Astrocyte (in vitro differentiated cells and primary cell): Measurements from ENCODE around the gene IGFBP5. TPM values are rescaled to one million over a fixed set of nuclear protein-coding genes. Genes with fewer than 3 reads are reported as not detected.

ENCODE experiments used
- DNase-seq: peaks from one replicate; pipeline ENCODE4 v3.0.0-alpha.2; 2010; ENCODE audit warnings: low read depth
- FAIRE-seq: peaks from 2 replicates; lab custom pipeline; 2011; peaks lifted over from hg19 to GRCh38; lab: Jason Lieb, UNC
- H2AFZ ChIP-seq: 2 replicates; pipeline ENCODE4 v1.6.0; 2012; ENCODE audit warnings: low read depth, low read length, inconsistent platforms
- H3K27ac ChIP-seq: 2 replicates; pipeline ENCODE4 v1.5.1; 2011; ENCODE audit warnings: low read depth, low read length, inconsistent platforms
- H3K27me3 ChIP-seq: 2 replicates; pipeline ENCODE4 v1.6.0; 2011; ENCODE audit warnings: low read length, inconsistent platforms; ENCODE audit not compliant: insufficient read depth
- H3K36me3 ChIP-seq: 2 replicates; pipeline ENCODE4 v1.5.1; 2011; ENCODE audit warnings: low read length, inconsistent platforms; ENCODE audit not compliant: insufficient read depth
- H3K4me1 ChIP-seq: 2 replicates; pipeline ENCODE4 v1.5.1; 2011; ENCODE audit warnings: low read length, inconsistent platforms; ENCODE audit not compliant: insufficient read depth
- H3K4me2 ChIP-seq: 2 replicates; pipeline ENCODE4 v1.6.0; 2012; ENCODE audit warnings: low read length, inconsistent platforms
- H3K4me3 ChIP-seq: 2 replicates; pipeline ENCODE4 v1.5.1; 2011; ENCODE audit warnings: low read depth, mild to moderate bottlenecking, low read length, inconsistent platforms; ENCODE audit not compliant: insufficient read depth
- H3K79me2 ChIP-seq: 2 replicates; pipeline ENCODE4 v1.6.0; 2012; ENCODE audit warnings: mild to moderate bottlenecking, low read length, inconsistent platforms; ENCODE audit not compliant: insufficient read depth
- H3K9ac ChIP-seq: 2 replicates; pipeline ENCODE4 v1.6.0; 2012; ENCODE audit warnings: mild to moderate bottlenecking, low read length, inconsistent platforms
- H3K9me3 ChIP-seq: 2 replicates; pipeline ENCODE4 v1.5.1; 2012; ENCODE audit warnings: low read depth, mild to moderate bottlenecking, low read length, inconsistent platforms; ENCODE audit not compliant: insufficient read depth
- H4K20me1 ChIP-seq: 2 replicates; pipeline ENCODE4 v1.6.0; 2012; ENCODE audit warnings: low read length, inconsistent platforms; ENCODE audit not compliant: insufficient read depth
- H3K27ac Mint-ChIP-seq: one replicate; pipeline ENCODE4 v1.8.0; 2021; ENCODE audit warnings: mild to moderate bottlenecking, mixed read lengths; ENCODE audit not compliant: unreplicated experiment
- H3K27me3 Mint-ChIP-seq: one replicate; pipeline ENCODE4 v1.8.0; 2021; ENCODE audit warnings: low read depth, mixed read lengths; ENCODE audit not compliant: unreplicated experiment
- H3K36me3 Mint-ChIP-seq: one replicate; pipeline ENCODE4 v1.8.0; 2021; ENCODE audit warnings: low read depth, mixed read lengths; ENCODE audit not compliant: unreplicated experiment
- H3K4me1 Mint-ChIP-seq: one replicate; pipeline ENCODE4 v1.8.0; 2021; ENCODE audit warnings: low read depth, mixed read lengths; ENCODE audit not compliant: unreplicated experiment
- H3K4me3 Mint-ChIP-seq: one replicate; pipeline ENCODE4 v1.8.0; 2021; ENCODE audit warnings: mild to moderate bottlenecking, moderate library complexity, mixed read lengths; ENCODE audit not compliant: unreplicated experiment
- H3K9me3 Mint-ChIP-seq: one replicate; pipeline ENCODE4 v1.8.0; 2021; ENCODE audit warnings: mild to moderate bottlenecking, mixed read lengths; ENCODE audit not compliant: unreplicated experiment
- EZH2 ChIP-seq: IDR thresholded peaks from 2 replicates; pipeline ENCODE4 v1.6.1; 2012; ENCODE audit warnings: mild to moderate bottlenecking, low read length, inconsistent platforms; ENCODE audit not compliant: insufficient read depth
- total RNA-seq: library from RNA; stranded (reverse); gene quantifications from 2 replicates; pipeline ENCODE4 v1.2.1, GENCODE V29; 2021
- TF ChIP-seq, protein P1 (sequence below): IDR thresholded peaks from 2 replicates; pipeline ENCODE4 v1.5.1; 2011; ENCODE audit warnings: low read depth, mild to moderate bottlenecking, inconsistent platforms, low read length, moderate library complexity; ENCODE audit not compliant: insufficient read depth

IGFBP5 gene
- total RNA-seq, 1 donor from 2014 or later = 422 TPM

DNA sequence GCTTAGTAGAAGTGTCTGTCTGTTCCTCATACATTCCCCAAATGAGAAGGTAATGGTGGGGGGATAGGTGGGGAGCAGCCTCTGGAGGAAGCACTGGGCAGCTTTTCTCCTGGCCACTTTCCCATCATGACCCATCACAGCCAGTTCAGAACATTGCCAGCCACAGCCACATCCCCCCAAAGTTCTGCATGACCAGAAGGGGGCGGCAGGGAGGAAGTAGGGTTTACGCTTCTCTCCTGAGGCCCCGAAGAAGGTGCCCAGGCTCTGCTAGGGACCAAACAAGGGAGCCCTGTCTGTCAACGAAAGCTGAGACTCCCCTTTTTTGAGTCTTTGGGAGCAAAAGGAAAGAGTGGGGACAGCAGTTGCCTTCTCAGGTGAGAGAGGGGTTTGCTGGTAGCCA lies 7.7 kb downstream of the IGFBP5 start:
- DNase-seq = no peak
- Histone ChIP-seq H3K9me3 (no peaks in the 10 kb centered on the region), H3K27me3 (no peaks in the 10 kb centered on the region), H3K79me2 (peaks cover 48% of the 10 kb centered on the region), H3K4me3 (no peak overlapping the region), H3K4me1 (peaks cover 19% of the 10 kb centered on the region), H3K9ac (no peak overlapping the region), H3K4me2 (no peak overlapping the region), H2AFZ (no peak overlapping the region), H4K20me1 (peaks cover 65% of the 10 kb centered on the region), H3K27ac (no peak overlapping the region), H3K36me3 (peaks cover 11% of the 10 kb centered on the region)
- Mint-ChIP-seq H3K27ac (no peak overlapping the region), H3K36me3 (peaks cover 4% of the 10 kb centered on the region), H3K27me3 (no peaks in the 10 kb centered on the region), H3K4me1 (peaks cover 47% of the 10 kb centered on the region), H3K9me3 (no peaks in the 10 kb centered on the region), H3K4me3 (no peak overlapping the region)
- no peak for FAIRE-seq
- TF ChIP-seq, protein P1, sequence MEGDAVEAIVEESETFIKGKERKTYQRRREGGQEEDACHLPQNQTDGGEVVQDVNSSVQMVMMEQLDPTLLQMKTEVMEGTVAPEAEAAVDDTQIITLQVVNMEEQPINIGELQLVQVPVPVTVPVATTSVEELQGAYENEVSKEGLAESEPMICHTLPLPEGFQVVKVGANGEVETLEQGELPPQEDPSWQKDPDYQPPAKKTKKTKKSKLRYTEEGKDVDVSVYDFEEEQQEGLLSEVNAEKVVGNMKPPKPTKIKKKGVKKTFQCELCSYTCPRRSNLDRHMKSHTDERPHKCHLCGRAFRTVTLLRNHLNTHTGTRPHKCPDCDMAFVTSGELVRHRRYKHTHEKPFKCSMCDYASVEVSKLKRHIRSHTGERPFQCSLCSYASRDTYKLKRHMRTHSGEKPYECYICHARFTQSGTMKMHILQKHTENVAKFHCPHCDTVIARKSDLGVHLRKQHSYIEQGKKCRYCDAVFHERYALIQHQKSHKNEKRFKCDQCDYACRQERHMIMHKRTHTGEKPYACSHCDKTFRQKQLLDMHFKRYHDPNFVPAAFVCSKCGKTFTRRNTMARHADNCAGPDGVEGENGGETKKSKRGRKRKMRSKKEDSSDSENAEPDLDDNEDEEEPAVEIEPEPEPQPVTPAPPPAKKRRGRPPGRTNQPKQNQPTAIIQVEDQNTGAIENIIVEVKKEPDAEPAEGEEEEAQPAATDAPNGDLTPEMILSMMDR = peak; percentile 36
- TF ChIP-seq EZH2 = no peak

DNA sequence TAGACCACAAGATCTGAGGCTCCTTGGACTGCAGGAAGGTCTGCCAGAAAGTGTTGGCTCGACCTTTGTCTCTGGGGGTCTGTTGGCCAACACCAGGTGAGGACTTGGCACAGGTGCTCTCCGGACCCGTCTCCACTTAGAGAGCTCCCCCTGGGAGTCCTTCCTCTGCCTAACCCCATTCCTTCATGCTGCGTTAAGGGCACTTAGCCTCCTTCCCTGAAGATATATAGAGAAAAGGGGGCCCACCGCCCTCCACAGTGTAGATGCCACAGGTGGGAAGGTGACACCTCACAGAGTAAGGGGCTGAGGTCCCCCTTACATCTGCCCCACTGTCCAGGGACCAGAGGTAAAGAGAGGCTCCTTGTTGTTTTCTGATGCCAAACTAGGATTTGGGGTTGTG lies 8.2 kb downstream of the IGFBP5 start:
- no peak for FAIRE-seq
- no peak overlapping the region for H3K4me3 Mint-ChIP-seq

DNA sequence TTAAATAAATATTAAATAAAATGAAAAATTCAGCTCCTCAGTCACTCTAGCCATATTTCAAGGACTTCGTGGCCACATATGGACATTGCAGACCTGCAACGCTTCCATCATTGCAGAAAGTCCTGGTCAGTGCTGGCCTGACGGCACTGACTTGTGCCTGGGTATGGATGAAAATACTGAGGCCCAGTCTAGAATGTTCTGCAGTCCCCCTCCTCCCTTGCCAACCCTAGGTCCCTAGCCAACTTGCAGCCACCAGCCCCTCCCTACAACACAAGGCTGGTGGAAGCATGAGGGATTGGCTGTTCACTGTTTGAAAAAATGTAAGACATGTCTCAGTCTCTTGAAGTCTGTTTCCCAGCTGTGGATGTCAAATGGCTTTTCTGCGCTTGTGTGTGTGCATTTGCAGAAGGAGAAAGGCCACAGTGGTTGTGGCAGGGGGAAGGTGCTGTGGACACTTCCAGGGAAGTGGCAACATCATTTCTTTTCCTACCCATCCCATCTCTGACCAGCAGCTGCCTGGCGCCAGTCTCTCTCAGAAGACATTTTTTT lies 9.9 kb downstream of the IGFBP5 start:
- H3K27ac Mint-ChIP-seq = no peak overlapping the region
- Histone ChIP-seq H3K9ac (no peak overlapping the region), H3K79me2 (peaks cover 33% of the 10 kb centered on the region), H3K36me3 (peaks cover 11% of the 10 kb centered on the region), H3K4me3 (no peak overlapping the region), H3K27me3 (no peaks in the 10 kb centered on the region), H3K27ac (no peak overlapping the region), H2AFZ (no peak overlapping the region), H4K20me1 (peaks cover 71% of the 10 kb centered on the region), H3K9me3 (no peaks in the 10 kb centered on the region), H3K4me1 (peaks cover 14% of the 10 kb centered on the region), H3K4me2 (no peak overlapping the region)
- TF ChIP-seq, protein P1 = no peak
- TF ChIP-seq EZH2 = no peak
- peak overlapping the region; percentile 40 for H3K4me3 Mint-ChIP-seq
- no peak for DNase-seq
- FAIRE-seq = no peak
- no peaks in the 10 kb centered on the region for H3K27me3 Mint-ChIP-seq
- H3K36me3 Mint-ChIP-seq = peaks cover 14% of the 10 kb centered on the region
- H3K9me3 Mint-ChIP-seq = peaks cover 2% of the 10 kb centered on the region
- peaks cover 61% of the 10 kb centered on the region for H3K4me1 Mint-ChIP-seq

More for the DNA sequence above, 8.2 kb downstream of the IGFBP5 start:
- Mint-ChIP-seq H3K36me3 (peaks cover 4% of the 10 kb centered on the region), H3K27me3 (no peaks in the 10 kb centered on the region), H3K4me1 (peaks cover 51% of the 10 kb centered on the region), H3K9me3 (no peaks in the 10 kb centered on the region), H3K27ac (no peak overlapping the region)
- Histone ChIP-seq H3K4me3 (no peak overlapping the region), H2AFZ (no peak overlapping the region), H4K20me1 (peaks cover 62% of the 10 kb centered on the region), H3K79me2 (peaks cover 43% of the 10 kb centered on the region), H3K36me3 (peaks cover 11% of the 10 kb centered on the region), H3K27ac (no peak overlapping the region), H3K4me1 (peaks cover 18% of the 10 kb centered on the region), H3K4me2 (no peak overlapping the region), H3K27me3 (no peaks in the 10 kb centered on the region), H3K9me3 (no peaks in the 10 kb centered on the region), H3K9ac (no peak overlapping the region)
- no peak for TF ChIP-seq EZH2
- TF ChIP-seq, protein P1 = no peak
- no peak for DNase-seq
